OCI-LY1 (cell line): ENCODE measurements around the gene ST3GAL2.
"Not testable (repeated sequence)": the region's sequence is repeated elsewhere in the genome, so short reads cannot be mapped to it uniquely, and the experiment has no call there.

Source experiments
- EZH2 ChIP-seq: fragments of 200-600 bp; sonication (generic), shearing (Covaris generic); IDR thresholded peaks from 2 replicates; pipeline ENCODE4 v1.8.0; 2017; ENCODE audit warnings: borderline replicate concordance, mixed run types, mild to moderate bottlenecking, antibody characterized with exemption, low read length, moderate library complexity, mixed read lengths
- TF ChIP-seq, protein P1 (sequence below): fragments of 200-600 bp; sonication (generic), shearing (Covaris generic); IDR thresholded peaks from 2 replicates; pipeline ENCODE4 v1.5.1; 2017; ENCODE audit warnings: mild to moderate bottlenecking, antibody characterized with exemption, low read length, moderate library complexity, mixed read lengths

DNA sequence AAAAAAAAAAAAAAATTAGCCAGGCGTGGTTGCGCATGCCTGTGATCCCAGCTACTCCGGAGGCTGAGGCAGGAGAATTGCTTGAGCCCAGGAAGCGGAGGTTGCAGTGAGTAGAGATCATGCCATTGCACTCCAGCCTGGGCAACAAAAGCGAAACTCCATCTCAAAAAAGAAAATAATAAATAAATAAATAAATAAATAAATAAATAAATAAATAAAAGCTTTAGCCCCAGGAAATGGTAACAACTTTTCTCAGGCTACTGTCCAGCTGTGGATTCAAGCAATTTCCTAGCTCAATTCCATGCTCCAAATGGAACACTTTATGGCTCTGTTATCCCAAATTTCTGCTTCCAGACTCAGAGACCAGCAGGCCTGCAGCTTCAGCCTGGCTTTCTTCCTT lies 25.3 kb downstream of the ST3GAL2 start:
- TF ChIP-seq, protein P1, sequence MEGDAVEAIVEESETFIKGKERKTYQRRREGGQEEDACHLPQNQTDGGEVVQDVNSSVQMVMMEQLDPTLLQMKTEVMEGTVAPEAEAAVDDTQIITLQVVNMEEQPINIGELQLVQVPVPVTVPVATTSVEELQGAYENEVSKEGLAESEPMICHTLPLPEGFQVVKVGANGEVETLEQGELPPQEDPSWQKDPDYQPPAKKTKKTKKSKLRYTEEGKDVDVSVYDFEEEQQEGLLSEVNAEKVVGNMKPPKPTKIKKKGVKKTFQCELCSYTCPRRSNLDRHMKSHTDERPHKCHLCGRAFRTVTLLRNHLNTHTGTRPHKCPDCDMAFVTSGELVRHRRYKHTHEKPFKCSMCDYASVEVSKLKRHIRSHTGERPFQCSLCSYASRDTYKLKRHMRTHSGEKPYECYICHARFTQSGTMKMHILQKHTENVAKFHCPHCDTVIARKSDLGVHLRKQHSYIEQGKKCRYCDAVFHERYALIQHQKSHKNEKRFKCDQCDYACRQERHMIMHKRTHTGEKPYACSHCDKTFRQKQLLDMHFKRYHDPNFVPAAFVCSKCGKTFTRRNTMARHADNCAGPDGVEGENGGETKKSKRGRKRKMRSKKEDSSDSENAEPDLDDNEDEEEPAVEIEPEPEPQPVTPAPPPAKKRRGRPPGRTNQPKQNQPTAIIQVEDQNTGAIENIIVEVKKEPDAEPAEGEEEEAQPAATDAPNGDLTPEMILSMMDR, result not testable (repeated sequence)
- TF ChIP-seq EZH2, result not testable (repeated sequence)
